DND-41 (cell line): Measurements from ENCODE around the gene TMEM87B.

Source experiments
- ATAC-seq: fragments of 200-7000 bp; cut with Tn5 transposase; 3 replicates; pipeline ENCODE4 v1.9.1; 2021; ENCODE audit warnings: low read depth; ENCODE audit not compliant: insufficient read depth
- DNase-seq: peaks from one replicate; pipeline ENCODE4 v3.0.0-alpha.2; 2020
- H2AFZ ChIP-seq: 2 replicates; pipeline ENCODE4 v1.6.0; 2012; ENCODE audit warnings: low read depth, low read length
- H3K27ac ChIP-seq: 2 replicates; pipeline ENCODE4 v1.5.1; 2012; ENCODE audit warnings: low read length, inconsistent platforms
- H3K27me3 ChIP-seq: fragments of 200-600 bp; sonication (generic); 2 replicates; pipeline ENCODE4 v1.6.0; 2012; ENCODE audit warnings: low read length, mild to moderate bottlenecking, inconsistent platforms; ENCODE audit not compliant: insufficient read depth, poor library complexity
- H3K36me3 ChIP-seq: 2 replicates; pipeline ENCODE4 v1.5.1; 2012; ENCODE audit warnings: low read length, inconsistent platforms; ENCODE audit not compliant: insufficient read depth
- H3K4me1 ChIP-seq: 2 replicates; pipeline ENCODE4 v1.5.1; 2012; ENCODE audit warnings: mild to moderate bottlenecking, low read length; ENCODE audit not compliant: insufficient read depth
- H3K4me2 ChIP-seq: 2 replicates; pipeline ENCODE4 v1.6.0; 2012; ENCODE audit warnings: mild to moderate bottlenecking, moderate library complexity, low read length, inconsistent platforms; ENCODE audit not compliant: insufficient read depth
- H3K4me3 ChIP-seq, 2 experiments: fragments of 200-600 bp in 1 of 2; shearing (Covaris generic) in 1 of 2; 2 replicates each; pipeline ENCODE4 v1.5.1; 2012 to 2016; ENCODE audit warnings: inconsistent platforms in 2 of 2, low read length in 2 of 2, mild to moderate bottlenecking in 2 of 2, low read depth in 1 of 2, moderate library complexity in 1 of 2
- H3K79me2 ChIP-seq: 2 replicates; pipeline ENCODE4 v1.6.0; 2012; ENCODE audit warnings: low read length, inconsistent platforms; ENCODE audit not compliant: insufficient read depth
- H3K9ac ChIP-seq: 2 replicates; pipeline ENCODE4 v1.6.0; 2012; ENCODE audit warnings: low read depth, mild to moderate bottlenecking, inconsistent platforms, low read length, moderate library complexity
- H3K9me3 ChIP-seq: 2 replicates; pipeline ENCODE4 v1.5.1; 2012; ENCODE audit warnings: low read length, moderate library complexity, mild to moderate bottlenecking, inconsistent platforms; ENCODE audit not compliant: insufficient read depth, severe bottlenecking
- H4K20me1 ChIP-seq: 2 replicates; pipeline ENCODE4 v1.6.0; 2012; ENCODE audit warnings: low read length; ENCODE audit not compliant: insufficient read depth
- CTCF ChIP-seq: IDR thresholded peaks from 2 replicates; pipeline ENCODE4 v1.5.1; 2012; ENCODE audit warnings: borderline replicate concordance, low read length, moderate library complexity, mild to moderate bottlenecking; ENCODE audit not compliant: poor library complexity, severe bottlenecking; ENCODE audit errors: extremely low read depth
- EZH2 ChIP-seq: IDR thresholded peaks from 3 replicates; pipeline ENCODE4 v1.6.1; 2012; ENCODE audit warnings: borderline replicate concordance, low read depth, mild to moderate bottlenecking, moderate library complexity, low read length, inconsistent platforms; ENCODE audit not compliant: severe bottlenecking

TMEM87B gene

GRCh38 chr2:112050316-112050715 lies 4.8 kb upstream of the TMEM87B start:
- no peak overlapping the region for H3K4me3 ChIP-seq
- no peaks in the 10 kb centered on the region for H3K27me3 ChIP-seq
- no peak overlapping the region for H3K4me2 ChIP-seq
- H4K20me1 ChIP-seq: no peaks in the 10 kb centered on the region
- H2AFZ ChIP-seq: no peak overlapping the region
- no peak for ATAC-seq
- DNase-seq: no peak
- no peaks in the 10 kb centered on the region; the same call in 1 of the 2 replicates for H3K36me3 ChIP-seq
- TF ChIP-seq CTCF (no peak), EZH2 (no peak)
- peaks cover under 1% of the 10 kb centered on the region for H3K9me3 ChIP-seq
- H3K79me2 ChIP-seq: peaks cover 2% of the 10 kb centered on the region; the same call in 1 of the 2 replicates
- H3K9ac ChIP-seq: no peak overlapping the region
- peaks cover 16% of the 10 kb centered on the region for H3K4me1 ChIP-seq
- no peak overlapping the region for H3K27ac ChIP-seq

DNA sequence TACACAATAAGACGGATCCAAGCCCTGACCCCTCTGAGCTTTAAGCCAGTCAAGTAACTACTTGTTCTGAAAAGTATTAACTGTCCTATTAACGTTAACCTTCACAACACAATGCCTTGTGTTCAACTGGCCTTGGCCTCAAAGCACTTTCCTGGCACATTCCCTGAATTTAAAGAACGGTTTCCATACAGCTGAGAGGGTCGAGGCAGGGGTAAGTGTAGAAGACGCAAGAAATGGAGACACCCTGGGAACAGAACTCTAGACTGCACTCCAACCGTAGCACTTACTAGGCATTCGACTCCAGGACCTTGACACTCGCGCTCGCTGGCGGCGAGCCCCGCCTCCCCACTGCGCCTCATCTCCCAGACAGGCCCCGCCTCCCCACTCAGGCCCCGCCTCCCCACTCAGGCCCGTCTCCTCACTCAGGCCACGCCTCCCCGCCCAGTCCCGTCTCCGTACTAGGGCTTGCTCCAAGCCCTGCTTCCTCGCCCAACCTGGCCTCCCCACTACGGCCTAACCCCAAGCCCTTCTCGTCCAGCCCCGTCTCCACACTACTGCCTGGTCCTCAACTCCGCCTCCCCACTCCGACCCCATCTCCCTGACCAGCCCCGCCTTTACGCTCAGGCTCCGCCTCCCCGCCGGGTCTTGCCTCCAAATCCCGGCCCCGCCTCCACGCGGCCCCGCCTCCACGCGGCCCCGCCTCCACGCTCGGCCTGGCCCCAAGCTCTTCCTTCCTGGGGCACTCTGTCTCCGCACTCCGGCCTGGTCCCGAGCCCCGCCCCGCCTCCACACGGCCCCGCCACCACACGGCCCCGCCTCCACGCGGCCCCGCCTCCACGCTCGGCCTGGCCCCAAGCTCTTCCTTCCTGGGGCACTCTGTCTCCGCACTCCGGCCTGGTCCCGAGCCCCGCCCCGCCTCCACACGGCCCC lies 887 bp upstream of the TMEM87B start:
- Histone ChIP-seq H3K36me3 (peaks cover 3% of the 10 kb centered on the region; the same call in 1 of the 2 replicates), H2AFZ (peak overlapping the region; percentile 98), H3K27ac (peak overlapping the region; percentile 85), H3K4me1 (peaks cover 25% of the 10 kb centered on the region), H3K4me3 (peak overlapping the region; percentile 33 to 80), H3K79me2 (peaks cover 17% of the 10 kb centered on the region), H3K9me3 (no peaks in the 10 kb centered on the region), H3K27me3 (no peaks in the 10 kb centered on the region), H3K4me2 (peak overlapping the region; percentile 94), H4K20me1 (no peaks in the 10 kb centered on the region), H3K9ac (peak overlapping the region; percentile 61)
- ATAC-seq (peak; percentile 71), DNase-seq (peak; percentile 98)
- TF ChIP-seq CTCF (no peak), EZH2 (no peak)

GRCh38 chr2:112055730-112056625 lies 909 bp downstream of the TMEM87B start:
- Histone ChIP-seq H3K27me3 (no peaks in the 10 kb centered on the region), H3K9me3 (no peaks in the 10 kb centered on the region), H3K79me2 (peaks cover 17% of the 10 kb centered on the region), H2AFZ (peak overlapping the region; percentile 80), H3K4me1 (peaks cover 25% of the 10 kb centered on the region), H3K9ac (peak overlapping the region; percentile 91), H3K27ac (peak overlapping the region; percentile 88), H3K4me3 (peak overlapping the region; percentile 45 to 85), H3K36me3 (peaks cover 6% of the 10 kb centered on the region; the same call in 1 of the 2 replicates), H3K4me2 (peak overlapping the region; percentile 87), H4K20me1 (no peaks in the 10 kb centered on the region)
- DNase-seq: peak; percentile 62
- TF ChIP-seq EZH2: no peak
- no peak for TF ChIP-seq CTCF
- ATAC-seq: no peak
